Hepatocyte (in vitro differentiated cells): ENCODE measurements around the gene ACE. TPM values are rescaled to one million over a fixed set of nuclear protein-coding genes. Genes with fewer than 3 reads are reported as not detected.

Source experiments
- DNase-seq: peaks from one replicate; pipeline ENCODE4 v3.0.0-alpha.2; 2016; ENCODE audit warnings: low spot score
- H2AFZ ChIP-seq: fragments of 200-600 bp; sonication (generic); 2 replicates; pipeline ENCODE4 v1.6.0; 2016; ENCODE audit warnings: antibody characterized with exemption, mild to moderate bottlenecking
- H3K27ac ChIP-seq: fragments of 200-600 bp; sonication (generic); 2 replicates; pipeline ENCODE4 v1.5.1; 2016; ENCODE audit warnings: mild to moderate bottlenecking
- H3K27me3 ChIP-seq: fragments of 200-600 bp; sonication (generic); 2 replicates; pipeline ENCODE4 v1.6.1; 2016
- H3K36me3 ChIP-seq: fragments of 200-600 bp; sonication (generic); replicated peaks from 2 replicates; pipeline ENCODE4 v1.5.1; 2016; ENCODE audit warnings: low read depth; ENCODE audit not compliant: insufficient read depth
- H3K4me1 ChIP-seq: fragments of 200-600 bp; sonication (generic); 2 replicates; pipeline ENCODE4 v1.5.1; 2016; ENCODE audit warnings: mild to moderate bottlenecking, moderate library complexity; ENCODE audit not compliant: insufficient read depth
- H3K4me2 ChIP-seq: fragments of 200-600 bp; sonication (generic); 2 replicates; pipeline ENCODE4 v1.6.0; 2016
- H3K4me3 ChIP-seq: fragments of 200-600 bp; sonication (generic); 2 replicates; pipeline ENCODE4 v1.5.1; 2016; ENCODE audit warnings: mild to moderate bottlenecking
- H3K79me2 ChIP-seq: fragments of 200-600 bp; sonication (generic); 2 replicates; pipeline ENCODE4 v1.6.0; 2017; ENCODE audit warnings: mild to moderate bottlenecking
- H3K9me2 ChIP-seq: fragments of 200-600 bp; sonication (generic); replicated peaks from 2 replicates; pipeline ENCODE4 v1.6.0; 2017; ENCODE audit warnings: mild to moderate bottlenecking; ENCODE audit not compliant: insufficient read depth
- H3K9me3 ChIP-seq: fragments of 200-600 bp; sonication (generic); 2 replicates; pipeline ENCODE4 v1.5.1; 2016; ENCODE audit warnings: low read depth, mild to moderate bottlenecking
- H4K20me1 ChIP-seq: fragments of 200-600 bp; sonication (generic); 2 replicates; pipeline ENCODE4 v1.6.0; 2016; ENCODE audit warnings: mild to moderate bottlenecking; ENCODE audit not compliant: insufficient read depth, poor library complexity, severe bottlenecking
- EZH2 ChIP-seq: fragments of 200-600 bp; sonication (generic); IDR thresholded peaks from 2 replicates; pipeline ENCODE4 v1.6.1; 2016; ENCODE audit warnings: antibody characterized with exemption, mild to moderate bottlenecking, borderline replicate concordance
- EZH2phosphoT487 ChIP-seq: fragments of 200-600 bp; sonication (generic); IDR thresholded peaks from one replicate; pipeline ENCODE4 v1.6.1; 2018; ENCODE audit warnings: antibody characterized with exemption, mild to moderate bottlenecking, low read depth, moderate library complexity; ENCODE audit not compliant: unreplicated experiment, severe bottlenecking
- WGBS: methylation state at CpG from one replicate; pipeline ENCODE4 v1.1.6; 2016; ENCODE audit warnings: low lambda C conversion rate; ENCODE audit errors: missing lambda C conversion rate; 5-methylcytosine and 5-hydroxymethylcytosine counted together
- polyA plus RNA-seq: library from polyadenylated mRNA; unstranded; fragments of >200 nt; fragmentation: Nextera tagmentation; extraction: Ambion mirVana; gene quantifications from 2 replicates; pipeline ENCODE4 v1.2.1, GENCODE V29; 2016
- total RNA-seq: library from RNA; depleted of rRNA; stranded (reverse); fragments of >200 nt; gene quantifications from 2 replicates; pipeline ENCODE4 v1.2.3, GENCODE V29; 2014
- TF ChIP-seq, protein P1 (sequence below): fragments of 200-600 bp; sonication (generic); IDR thresholded peaks from 2 replicates; pipeline ENCODE4 v1.5.1; 2016; ENCODE audit warnings: antibody characterized with exemption, mild to moderate bottlenecking; ENCODE audit not compliant: poor library complexity

The ACE gene
- total and polyA plus RNA-seq, 2 experiments from 2014 or later: 7.2 to 8.0 TPM

DNA sequence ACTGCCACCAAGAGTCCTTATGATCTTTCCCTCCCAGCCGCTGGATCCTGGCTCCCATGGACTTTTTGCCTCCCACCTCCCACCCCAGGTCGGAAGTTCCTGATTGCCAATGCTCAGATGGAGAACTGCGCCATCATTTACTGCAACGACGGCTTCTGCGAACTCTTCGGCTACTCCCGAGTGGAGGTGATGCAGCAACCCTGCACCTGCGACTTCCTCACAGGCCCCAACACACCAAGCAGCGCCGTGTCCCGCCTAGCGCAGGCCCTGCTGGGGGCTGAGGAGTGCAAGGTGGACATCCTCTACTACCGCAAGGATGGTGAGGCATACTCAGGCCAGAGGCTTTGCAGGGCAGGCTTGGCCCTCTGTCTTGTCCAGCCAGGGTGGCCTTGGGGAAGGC lies 47.2 kb downstream of the ACE start:
- TF ChIP-seq EZH2 (no peak), EZH2phosphoT487 (no peak)
- TF ChIP-seq, protein P1, sequence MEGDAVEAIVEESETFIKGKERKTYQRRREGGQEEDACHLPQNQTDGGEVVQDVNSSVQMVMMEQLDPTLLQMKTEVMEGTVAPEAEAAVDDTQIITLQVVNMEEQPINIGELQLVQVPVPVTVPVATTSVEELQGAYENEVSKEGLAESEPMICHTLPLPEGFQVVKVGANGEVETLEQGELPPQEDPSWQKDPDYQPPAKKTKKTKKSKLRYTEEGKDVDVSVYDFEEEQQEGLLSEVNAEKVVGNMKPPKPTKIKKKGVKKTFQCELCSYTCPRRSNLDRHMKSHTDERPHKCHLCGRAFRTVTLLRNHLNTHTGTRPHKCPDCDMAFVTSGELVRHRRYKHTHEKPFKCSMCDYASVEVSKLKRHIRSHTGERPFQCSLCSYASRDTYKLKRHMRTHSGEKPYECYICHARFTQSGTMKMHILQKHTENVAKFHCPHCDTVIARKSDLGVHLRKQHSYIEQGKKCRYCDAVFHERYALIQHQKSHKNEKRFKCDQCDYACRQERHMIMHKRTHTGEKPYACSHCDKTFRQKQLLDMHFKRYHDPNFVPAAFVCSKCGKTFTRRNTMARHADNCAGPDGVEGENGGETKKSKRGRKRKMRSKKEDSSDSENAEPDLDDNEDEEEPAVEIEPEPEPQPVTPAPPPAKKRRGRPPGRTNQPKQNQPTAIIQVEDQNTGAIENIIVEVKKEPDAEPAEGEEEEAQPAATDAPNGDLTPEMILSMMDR: no peak
- no peak overlapping the region for H2AFZ ChIP-seq
- H3K4me2 ChIP-seq: no peak overlapping the region
- H3K27me3 ChIP-seq: peaks cover 22% of the 10 kb centered on the region
- H3K27ac ChIP-seq: no peak overlapping the region
- H3K9me3 ChIP-seq: no peaks in the 10 kb centered on the region
- peaks cover 3% of the 10 kb centered on the region for H3K4me1 ChIP-seq
- H3K36me3 ChIP-seq: no peaks in the 10 kb centered on the region
- no peak overlapping the region for H3K4me3 ChIP-seq
- H3K9me2 ChIP-seq: no peaks in the 10 kb centered on the region
- no peaks in the 10 kb centered on the region for H3K79me2 ChIP-seq
- no peak for DNase-seq
- WGBS: 97% methylated on average over 14 of the region's 14 CpGs
- H4K20me1 ChIP-seq: no peaks in the 10 kb centered on the region

DNA sequence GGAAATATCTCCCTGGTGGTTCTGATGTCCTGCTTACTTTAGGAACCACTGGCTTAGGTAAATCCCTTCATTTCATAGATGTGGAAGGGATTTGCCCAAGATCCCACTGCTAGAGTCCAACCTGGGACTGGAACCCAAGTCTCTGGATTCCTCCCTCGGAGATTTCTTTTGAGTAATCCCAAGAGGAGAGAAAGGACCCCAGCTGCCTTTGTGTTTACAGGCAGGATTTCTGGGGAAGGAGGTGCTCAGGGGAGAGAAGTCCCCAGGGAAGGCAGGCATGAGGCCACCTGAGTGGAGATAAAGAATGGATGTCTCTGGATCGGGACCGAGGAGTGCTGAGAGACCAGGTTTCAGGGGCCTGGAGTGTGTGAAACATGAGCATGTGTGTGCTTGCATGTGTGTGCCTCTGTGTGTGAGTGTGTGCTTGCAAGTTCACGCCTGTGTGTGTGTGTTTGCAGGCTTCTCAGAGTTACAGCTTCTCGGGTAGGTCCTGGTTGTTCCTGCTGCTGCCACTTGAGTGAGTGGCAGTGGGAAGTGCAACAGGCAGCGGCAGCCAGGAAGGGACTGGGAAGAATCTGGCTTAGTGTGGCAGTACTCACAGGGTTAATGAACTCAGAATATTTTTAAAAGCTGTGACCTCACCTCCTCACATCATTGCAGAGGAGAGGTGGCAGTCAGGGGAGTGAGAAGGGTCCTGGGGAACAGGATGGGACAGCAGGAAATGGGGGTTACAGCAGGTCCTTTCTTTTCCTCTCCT lies 48.5 kb downstream of the ACE start:
- Histone ChIP-seq H3K27ac (no peak overlapping the region), H2AFZ (no peak overlapping the region), H4K20me1 (no peaks in the 10 kb centered on the region), H3K4me1 (peaks cover 3% of the 10 kb centered on the region), H3K9me3 (no peaks in the 10 kb centered on the region), H3K4me2 (no peak overlapping the region), H3K79me2 (no peaks in the 10 kb centered on the region), H3K27me3 (peaks cover 22% of the 10 kb centered on the region), H3K4me3 (no peak overlapping the region), H3K9me2 (no peaks in the 10 kb centered on the region), H3K36me3 (no peaks in the 10 kb centered on the region)
- 74% methylated on average over 6 of the region's 6 CpGs for WGBS
- no peak for TF ChIP-seq EZH2phosphoT487
- no peak for TF ChIP-seq EZH2
- TF ChIP-seq, protein P1: no peak
- no peak for DNase-seq

DNA sequence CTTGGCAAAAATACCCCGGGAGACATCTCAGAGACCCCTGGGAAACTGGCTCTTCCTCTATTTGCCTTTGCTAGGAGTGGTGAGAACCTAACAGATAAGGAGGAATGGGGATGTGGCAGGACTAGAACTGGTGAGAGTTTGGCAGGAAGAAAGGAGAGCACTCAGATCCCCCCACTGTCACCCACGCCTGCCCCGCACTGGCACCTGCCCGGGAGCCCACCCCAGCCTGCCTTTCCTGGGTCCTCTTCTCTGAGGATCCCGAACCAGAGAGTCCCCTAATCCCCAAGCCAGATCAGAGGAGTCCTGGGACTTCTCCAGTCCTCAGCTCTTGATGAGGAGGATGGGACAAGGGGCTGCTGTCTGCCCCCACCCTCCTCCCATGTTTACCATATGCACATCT lies 50.0 kb downstream of the ACE start:
- WGBS: 77% methylated on average over 5 of the region's 5 CpGs

DNA sequence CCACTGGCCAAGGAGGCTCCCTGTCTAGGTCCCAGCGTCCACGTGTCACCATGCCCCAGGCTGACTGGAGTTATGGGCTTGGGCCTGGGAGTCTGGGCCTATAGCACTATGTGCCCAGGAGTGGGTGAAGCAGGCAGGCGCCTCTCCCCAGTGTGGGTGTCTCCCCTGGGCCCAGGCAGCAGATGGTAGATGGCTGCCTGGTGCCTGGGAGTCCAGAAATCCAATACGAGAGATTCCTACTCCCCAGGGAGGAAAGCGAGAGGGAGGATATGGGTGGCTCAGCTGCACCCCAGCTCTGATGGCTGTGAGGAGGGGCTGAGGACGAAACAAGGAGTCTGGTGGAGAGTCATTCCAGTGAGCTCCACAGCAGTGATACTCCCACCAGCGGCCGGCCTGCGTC lies 51.3 kb downstream of the ACE start:
- Histone ChIP-seq H3K9me3 (no peaks in the 10 kb centered on the region), H3K79me2 (no peaks in the 10 kb centered on the region), H3K4me1 (no peaks in the 10 kb centered on the region), H3K4me2 (no peak overlapping the region), H2AFZ (no peak overlapping the region), H4K20me1 (no peaks in the 10 kb centered on the region), H3K36me3 (no peaks in the 10 kb centered on the region), H3K27me3 (peaks cover 22% of the 10 kb centered on the region), H3K9me2 (no peaks in the 10 kb centered on the region), H3K27ac (no peak overlapping the region), H3K4me3 (no peak overlapping the region)
- WGBS: 90% methylated on average over 9 of the region's 9 CpGs
- TF ChIP-seq EZH2phosphoT487 (no peak), EZH2 (no peak)
- TF ChIP-seq, protein P1: no peak
- no peak for DNase-seq

More for the DNA sequence above, 50.0 kb downstream of the ACE start:
- Histone ChIP-seq H3K4me1 (peaks cover 3% of the 10 kb centered on the region), H3K4me3 (no peak overlapping the region), H3K27me3 (peaks cover 22% of the 10 kb centered on the region), H3K36me3 (no peaks in the 10 kb centered on the region), H4K20me1 (no peaks in the 10 kb centered on the region), H2AFZ (no peak overlapping the region), H3K9me2 (no peaks in the 10 kb centered on the region), H3K79me2 (no peaks in the 10 kb centered on the region), H3K27ac (no peak overlapping the region), H3K9me3 (no peaks in the 10 kb centered on the region), H3K4me2 (no peak overlapping the region)
- DNase-seq: no peak
- no peak for TF ChIP-seq EZH2
